GM12891 (cell line): ENCODE results near the gene LBX2.
A peak's percentile ranks its signal among the peaks of the same experiment; 100 is the strongest.

Source experiments
- POLR2A ChIP-seq: IDR thresholded peaks from 2 replicates; pipeline ENCODE4 v1.6.1; 2011; ENCODE audit warnings: low read depth, low read length, control low read depth
- POLR2AphosphoS5 ChIP-seq: IDR thresholded peaks from 2 replicates; pipeline ENCODE4 v1.6.1; 2011; ENCODE audit warnings: low read depth, low read length, control low read depth
- TAF1 ChIP-seq: IDR thresholded peaks from 2 replicates; pipeline ENCODE4 v1.6.1; 2011; ENCODE audit warnings: low read depth, low read length, control low read depth

GRCh38 chr2:74502720-74503505, 3.5 kb upstream of the LBX2 start:
- TF ChIP-seq POLR2A = peak; percentile 60; the same call in 1 of the 2 replicates
- TF ChIP-seq POLR2AphosphoS5 = 0 out of 2 replicates have a peak, but pooled peaks have one; percentile 29
- TF ChIP-seq TAF1 = peak; percentile 34; the same call in 1 of the 2 replicates
